HG02763 (cell line): ENCODE results near the gene RNF169.

ENCODE experiments used
- ATAC-seq: cut with Tn5 transposase; IDR thresholded peaks from one replicate; pipeline ENCODE4 v1.9.1; 2021; ENCODE audit warnings: mild to moderate bottlenecking, moderate library complexity; ENCODE audit not compliant: unreplicated experiment

RNF169 gene

DNA sequence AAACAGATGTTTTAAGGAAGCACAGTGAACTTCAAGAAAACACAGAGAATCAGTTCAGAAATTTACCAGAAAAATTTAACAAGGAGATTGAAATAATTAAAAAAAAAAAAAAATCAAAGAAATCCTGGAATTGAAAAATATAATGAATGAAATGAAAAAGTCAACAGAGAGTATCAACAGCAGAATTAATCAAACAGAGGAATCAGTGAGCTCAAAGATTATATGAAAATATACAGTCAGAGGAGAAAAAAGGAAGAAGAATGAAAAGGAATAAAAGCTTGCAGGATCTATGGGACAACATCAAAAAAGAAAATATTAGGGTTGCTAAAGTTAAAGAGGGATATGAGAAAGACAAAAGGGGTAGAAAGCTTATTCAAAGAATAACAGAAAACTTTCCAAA, 117.9 kb downstream of the RNF169 start:
- ATAC-seq = no peak

DNA sequence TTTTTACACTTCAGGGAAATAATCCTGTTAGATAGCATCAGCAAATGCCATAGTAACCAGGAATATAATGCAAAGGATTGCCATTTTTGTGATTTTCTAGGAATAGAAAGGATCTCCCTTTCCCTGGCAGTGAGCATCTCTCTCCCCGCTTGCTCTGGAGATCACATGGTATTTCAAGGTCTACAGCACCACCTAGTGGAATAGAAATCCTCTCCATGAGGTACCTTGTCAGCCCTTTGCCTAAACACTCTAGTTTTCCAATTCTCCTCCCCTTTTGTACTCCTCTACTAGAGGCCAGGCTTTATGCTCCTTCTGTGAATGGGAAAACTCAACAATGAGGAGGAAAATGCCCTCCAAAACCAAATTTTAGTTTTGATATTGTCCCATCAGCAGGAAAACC, 121.8 kb downstream of the RNF169 start:
- no peak for ATAC-seq

DNA sequence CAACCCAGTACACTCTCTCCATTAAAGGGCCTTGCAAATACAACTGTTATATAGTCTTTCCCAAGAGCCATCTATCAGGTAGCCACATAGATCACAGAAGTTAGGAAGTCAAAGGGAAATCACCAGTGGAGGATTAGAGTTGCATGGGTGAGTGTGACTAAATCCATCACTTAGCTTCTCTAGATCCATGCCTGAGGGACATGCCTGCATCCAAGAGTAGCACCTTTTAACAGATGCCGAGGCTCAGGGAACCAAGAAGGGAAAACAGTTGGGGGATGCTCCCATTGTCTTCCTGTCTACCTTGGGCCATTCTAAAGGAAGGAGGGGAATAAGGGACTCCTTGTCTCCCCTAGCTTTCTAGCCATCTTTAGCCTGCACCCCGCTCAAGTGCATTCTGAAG, 122.4 kb downstream of the RNF169 start:
- no peak for ATAC-seq

DNA sequence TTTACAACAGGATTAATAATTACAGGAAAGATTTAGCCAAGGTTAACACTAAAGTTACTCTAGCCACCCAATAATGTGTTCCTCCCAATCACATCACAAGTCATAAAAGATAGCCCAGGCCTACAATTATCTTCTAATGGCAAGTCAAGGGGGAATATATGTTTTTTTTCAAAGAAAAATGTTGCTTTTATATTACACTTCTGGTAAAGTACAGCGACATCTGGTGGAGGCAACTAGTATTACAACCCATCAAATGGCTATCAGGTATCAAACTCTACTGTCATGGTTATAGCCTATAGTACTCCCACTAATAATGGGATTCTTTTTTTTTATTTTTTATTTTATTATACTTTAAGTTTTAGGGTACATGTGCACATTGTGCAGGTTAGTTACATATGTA, 128.5 kb downstream of the RNF169 start:
- no peak for ATAC-seq
